IPS-NIHi7 (cell line): Measurements from ENCODE around the gene EGLN1.
"Not testable (repeated sequence)": the region's sequence is repeated elsewhere in the genome, so short reads cannot be mapped to it uniquely, and the experiment has no call there.

ENCODE experiments used
- DNase-seq: peaks from one replicate; pipeline ENCODE4 v3.0.0; 2012; ENCODE audit warnings: mixed read lengths; ENCODE audit errors: extremely low spot score

The EGLN1 gene

GRCh38 chr1:231421971-231422797, at the start of gene EGLN1:
Gene EGLN1 (minus strand): TSS chr1:231422287. CDS start chr1:231421888, 399 bp downstream.
- peak; percentile 87 for DNase-seq

DNA sequence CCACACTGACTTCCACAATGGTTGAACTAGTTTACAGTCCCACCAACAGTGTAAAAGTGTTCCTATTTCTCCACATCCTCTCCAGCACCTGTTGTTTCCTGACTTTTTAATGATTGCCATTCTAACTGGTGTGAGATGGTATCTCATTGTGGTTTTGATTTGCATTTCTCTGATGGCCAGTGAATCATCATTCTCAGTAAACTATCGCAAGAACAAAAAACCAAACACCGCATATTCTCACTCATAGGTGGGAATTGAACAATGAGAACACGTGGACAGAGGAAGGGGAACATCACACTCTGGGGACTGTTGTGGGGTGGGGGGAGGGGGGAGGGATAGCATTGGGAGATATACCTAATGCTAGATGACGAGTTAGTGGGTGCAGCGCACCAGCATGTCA, 49.4 kb upstream of the EGLN1 start:
- not testable (repeated sequence) for DNase-seq

GRCh38 chr1:231471027-231471426, 48.9 kb upstream of the EGLN1 start:
- DNase-seq, result not testable (repeated sequence)

- DNase-seq, result no peak
Measured at GRCh38 chr1:231467986-231468385, 45.9 kb upstream of the EGLN1 start.

DNA sequence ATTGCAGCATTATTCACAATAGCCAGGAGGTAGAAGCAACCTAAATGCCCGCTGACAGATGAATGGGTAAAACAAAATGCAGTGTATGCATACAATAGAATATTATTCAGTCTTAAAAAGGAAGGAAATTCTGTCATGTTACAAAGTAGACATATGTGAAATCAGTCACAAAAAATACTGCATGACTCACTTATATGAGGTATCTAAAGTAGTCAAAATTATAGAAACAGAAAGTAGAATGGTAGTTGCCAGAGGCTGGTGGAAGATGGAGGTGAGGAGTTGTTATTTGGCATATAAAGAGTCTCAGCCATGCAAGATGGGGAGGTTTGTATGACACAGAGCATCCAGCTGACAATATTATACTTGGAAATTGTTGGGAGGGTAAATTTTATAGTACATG, 43.0 kb upstream of the EGLN1 start:
- DNase-seq, result no peak

DNA sequence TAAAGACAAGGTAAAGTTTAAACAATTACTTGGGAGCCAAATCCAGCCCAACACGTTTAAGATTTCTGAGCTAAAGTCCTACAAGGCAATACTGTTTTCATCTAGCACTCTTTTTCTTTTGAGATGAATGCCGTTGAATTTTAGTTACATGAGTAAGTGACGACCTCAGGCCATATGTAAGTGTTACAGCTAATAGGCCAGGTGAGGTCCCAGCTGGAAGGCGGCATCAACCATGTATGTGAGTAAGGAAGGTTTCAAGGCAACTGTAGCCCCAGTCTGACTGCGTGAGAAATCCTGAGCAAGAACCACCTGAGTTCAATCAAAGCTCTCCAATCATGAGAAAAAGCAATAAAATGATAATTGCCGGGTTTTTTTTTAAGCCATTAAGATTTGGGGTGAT, 41.5 kb upstream of the EGLN1 start:
- DNase-seq, result no peak

DNA sequence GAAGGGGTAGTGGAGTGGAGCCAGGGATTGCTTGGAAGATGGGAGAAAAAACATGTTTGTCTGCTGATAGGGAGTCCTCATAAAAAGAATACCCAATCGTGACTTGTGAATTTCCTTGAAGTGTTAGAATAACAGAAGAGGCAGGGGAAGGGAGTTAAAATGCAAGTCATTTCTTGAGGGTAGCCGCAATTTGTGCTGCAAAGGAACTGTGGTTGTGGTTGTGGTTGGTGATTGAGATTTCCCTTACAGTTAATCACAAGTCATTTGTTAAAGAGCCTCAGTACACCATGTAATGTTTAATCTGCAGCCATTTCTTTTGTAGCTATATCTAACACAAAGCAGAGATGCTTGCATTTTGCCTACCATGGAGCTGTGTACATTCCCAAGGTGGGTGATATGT, 38.5 kb upstream of the EGLN1 start:
- DNase-seq, result no peak

DNA sequence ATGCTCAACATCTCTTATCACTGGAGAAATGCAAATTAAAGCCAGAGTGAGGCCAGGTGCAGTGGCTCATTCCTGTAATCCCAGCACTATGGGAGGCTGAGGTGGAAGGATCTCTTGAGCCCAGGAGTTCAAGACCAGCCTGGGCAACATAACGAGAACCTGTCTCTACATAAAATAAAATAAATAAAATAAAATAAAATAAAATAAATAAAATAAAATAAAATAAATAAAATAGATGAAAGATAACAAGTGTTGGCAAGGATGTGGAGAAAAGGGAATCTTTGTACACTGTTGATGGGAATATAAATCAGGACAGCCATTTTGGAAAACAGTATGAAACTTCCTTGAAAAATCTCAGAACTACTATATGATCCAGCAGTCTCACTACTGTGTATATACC, 37.4 kb upstream of the EGLN1 start:
- DNase-seq, result not testable (repeated sequence)

DNA sequence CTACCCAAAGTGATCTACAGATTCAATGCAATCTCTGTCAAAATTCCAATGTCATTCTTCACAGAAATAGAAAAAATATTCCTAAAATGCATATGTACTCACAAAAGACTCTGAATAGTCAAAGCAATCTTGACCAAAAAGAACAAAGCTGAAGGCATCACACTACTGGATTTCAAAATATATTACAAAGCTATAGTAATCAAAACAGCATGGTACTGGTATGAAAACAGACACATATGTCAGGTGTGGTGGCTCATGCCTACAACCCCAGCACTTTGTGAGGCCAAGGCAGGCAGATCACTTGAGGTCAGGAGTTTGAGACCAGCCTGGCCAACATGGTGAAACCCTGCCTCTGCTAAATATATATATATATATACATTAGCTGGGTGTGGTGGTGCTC, 35.9 kb upstream of the EGLN1 start:
- DNase-seq, result not testable (repeated sequence)

DNA sequence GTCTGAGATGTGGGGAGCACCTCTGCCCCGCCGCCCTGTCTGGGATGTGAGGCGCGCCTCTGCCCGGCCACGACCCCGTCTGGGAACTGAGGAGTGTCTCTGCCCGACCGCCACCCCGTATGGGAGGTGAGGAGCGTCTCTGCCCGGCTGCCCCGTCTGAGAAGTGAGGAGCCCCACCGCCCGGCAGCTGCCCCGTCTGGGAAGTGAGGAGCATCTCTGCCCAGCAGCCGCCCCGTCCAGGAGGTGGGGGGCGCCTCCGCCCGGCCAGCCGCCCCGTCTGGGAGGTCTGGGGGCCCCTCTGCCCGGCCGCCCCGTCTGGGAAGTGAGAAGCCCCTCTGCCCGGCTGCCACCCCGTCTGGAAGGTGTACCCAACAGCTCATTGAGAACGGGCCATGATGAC, 32.0 kb upstream of the EGLN1 start:
- not testable (repeated sequence) for DNase-seq

DNA sequence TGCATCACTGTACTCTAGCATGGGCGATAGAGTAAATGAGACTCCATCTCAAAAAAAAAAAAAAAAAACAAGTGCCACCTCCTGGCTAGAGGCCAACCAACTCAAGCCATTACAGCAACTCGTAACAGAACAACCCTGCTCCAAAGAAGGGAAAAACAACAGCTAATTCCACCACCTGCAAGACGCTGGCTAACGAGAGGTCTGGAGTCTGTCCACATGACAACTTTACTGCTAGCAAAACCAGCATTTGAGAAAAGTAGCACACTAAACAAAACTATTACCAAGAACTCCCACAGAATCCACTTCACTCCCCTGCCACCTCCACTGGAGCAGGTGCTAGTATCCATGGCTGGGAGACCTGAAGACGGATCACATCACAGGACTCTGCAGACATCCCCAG, 24.1 kb upstream of the EGLN1 start:
- DNase-seq, result no peak

DNA sequence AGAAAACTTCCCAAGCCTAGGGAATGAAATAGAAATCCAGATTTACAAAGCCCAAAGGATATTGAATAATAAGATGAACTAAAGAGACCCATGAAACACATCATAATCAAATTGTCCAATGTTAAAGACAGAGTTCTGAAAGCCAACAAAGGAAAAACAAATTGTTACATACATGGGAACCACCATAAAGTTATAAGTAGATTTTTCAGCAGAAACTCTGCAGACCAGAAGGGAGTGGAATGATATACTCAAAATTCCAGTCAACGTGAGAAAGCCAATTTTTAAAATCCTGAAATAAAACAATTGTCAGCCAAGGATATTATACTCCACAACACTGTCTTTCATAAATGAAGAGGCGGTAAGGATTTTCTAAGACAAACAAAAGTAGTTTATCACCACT, 22.0 kb upstream of the EGLN1 start:
- DNase-seq, result no peak

DNA sequence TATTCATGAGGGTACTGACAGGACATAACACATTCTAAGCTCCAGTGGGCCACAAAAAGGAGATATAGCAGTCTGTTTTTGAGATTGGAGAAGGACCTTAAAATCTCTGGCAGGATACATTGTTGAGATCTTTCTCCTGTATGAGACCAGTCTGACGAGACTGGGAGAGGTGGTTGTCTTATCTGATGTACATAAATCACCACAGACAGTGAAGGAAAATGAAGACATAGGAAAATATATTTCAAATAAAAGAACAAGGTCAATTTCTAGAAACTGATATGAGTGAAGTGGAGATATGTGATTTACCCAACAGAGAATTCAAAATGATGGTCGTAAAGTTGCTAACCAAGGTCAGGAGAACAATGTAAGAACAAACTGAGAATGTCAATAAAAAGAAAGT, 21.3 kb upstream of the EGLN1 start:
- DNase-seq, result no peak

GRCh38 chr1:231442735-231443134, 20.6 kb upstream of the EGLN1 start:
- no peak for DNase-seq

- no peak for DNase-seq
Measured at GRCh38 chr1:231432996-231433395, 10.9 kb upstream of the EGLN1 start.

DNA sequence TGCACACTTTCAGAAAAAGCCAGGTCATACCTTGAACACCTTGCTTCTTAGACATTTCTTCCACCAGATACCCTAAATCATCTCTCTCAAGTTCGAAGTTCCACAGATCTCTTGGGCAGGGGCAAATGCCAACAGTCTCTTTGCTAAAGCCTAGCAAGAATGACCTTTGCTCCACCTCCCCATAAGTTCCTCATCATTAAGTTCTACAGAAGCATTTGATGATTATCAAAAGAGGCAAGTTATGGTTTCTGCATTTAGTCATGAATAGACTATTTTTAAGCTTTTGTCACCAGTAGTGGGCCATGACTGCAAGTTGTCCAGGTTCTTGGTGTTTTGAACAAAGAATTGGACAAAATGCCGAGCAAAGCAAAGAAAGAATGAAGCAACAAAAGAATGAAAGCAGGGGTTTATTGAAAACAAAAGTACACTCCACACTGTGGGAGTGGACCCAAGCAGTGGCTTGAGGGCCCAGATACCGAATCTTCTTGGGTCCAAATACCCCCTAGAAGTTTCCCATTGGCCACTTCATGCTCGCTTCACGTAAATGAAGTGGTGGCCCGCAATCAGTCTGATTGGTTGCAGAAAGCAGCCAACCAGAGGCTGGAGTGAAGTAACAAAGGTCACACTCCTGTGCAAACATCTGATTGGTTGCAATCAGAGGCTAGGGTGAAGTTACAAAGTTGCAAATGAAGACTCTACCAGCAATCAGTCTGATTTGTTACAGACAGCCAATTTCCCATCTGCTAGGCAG, 9.8 kb upstream of the EGLN1 start:
- DNase-seq, result no peak

GRCh38 chr1:231430678-231431352, 8.7 kb upstream of the EGLN1 start:
- not testable (repeated sequence) for DNase-seq

- no peak for DNase-seq
Measured at GRCh38 chr1:231428377-231428776, 6.3 kb upstream of the EGLN1 start.

DNA sequence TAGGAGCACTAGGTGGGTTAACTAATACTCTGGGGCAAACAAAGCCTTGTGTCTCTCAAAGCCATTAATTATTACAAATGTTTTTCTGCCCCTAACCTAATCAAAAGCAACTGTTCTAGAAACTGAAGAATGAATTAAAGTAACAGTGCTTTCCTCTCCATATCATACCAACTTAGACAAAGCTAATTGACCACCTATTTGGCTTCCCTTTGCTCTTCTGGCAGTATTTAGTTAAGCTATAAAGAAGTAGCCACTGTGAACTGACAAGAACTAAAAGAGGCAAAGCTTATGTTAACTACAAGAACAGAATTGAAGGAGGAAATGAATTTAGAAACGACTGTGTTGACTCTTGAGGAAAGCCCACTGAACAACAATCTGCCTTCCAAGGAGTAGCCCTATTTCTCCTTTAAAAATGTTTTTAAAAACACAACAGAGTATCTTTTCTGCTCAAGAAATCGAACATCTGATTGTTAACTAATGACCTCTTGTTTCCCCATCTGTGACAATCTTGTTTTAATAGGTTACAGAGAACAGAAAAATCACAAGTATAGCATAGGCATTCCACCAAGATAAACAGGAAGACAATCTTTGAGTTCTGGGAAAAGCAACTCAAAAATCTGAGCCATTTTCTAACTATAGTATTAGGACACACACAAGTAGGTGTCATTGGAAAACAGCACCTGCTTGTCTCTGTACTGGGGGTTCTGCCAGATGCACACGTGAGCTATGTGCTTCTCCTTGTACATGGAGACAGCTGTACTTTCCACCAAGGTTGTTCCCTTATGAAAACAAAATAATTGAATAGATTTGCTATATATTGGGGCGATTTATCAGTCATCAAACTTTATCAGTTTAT, 3.1 kb upstream of the EGLN1 start:
- no peak for DNase-seq

- no peak for DNase-seq
Measured at GRCh38 chr1:231423648-231424047, 1.6 kb upstream of the EGLN1 start.

DNA sequence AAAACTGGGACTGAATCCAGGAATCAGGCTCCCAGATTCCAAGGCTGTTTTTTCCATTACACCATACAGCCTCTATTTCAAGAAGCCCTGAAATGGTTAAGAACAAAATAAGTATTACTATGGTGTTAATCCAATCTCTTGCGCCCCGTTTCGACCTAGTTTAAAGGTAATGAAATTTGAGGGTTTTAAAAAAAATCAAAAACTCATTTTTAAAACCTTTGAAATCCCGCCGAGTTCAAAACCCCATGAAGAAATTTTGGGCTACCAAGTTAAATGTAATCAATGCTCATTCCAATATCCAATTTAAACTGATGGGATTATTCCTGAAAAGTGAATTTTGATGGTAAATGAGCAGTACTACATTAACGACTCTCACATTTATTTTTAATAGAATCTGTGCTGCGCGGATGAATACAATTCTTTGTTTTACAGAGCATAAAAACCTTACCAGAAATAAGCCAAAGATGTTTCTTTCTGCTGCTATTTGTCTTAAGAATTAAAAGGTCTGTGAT, 767 bp upstream of the EGLN1 start:
- DNase-seq, result no peak
